Measurements from ENCODE around the gene GALM. TPM values are rescaled to one million over a fixed set of nuclear protein-coding genes. Genes with fewer than 3 reads are reported as not detected.
"Not testable (repeated sequence)": the region's sequence is repeated elsewhere in the genome, so short reads cannot be mapped to it uniquely, and the experiment has no call there.

GALM gene
- total RNA-seq, 1 experiment from 2014 or later = 22.7 TPM

- H2AFZ ChIP-seq (ENCODE audit: low read length) = peak overlapping the region; percentile 59
- H3K4me2 ChIP-seq (ENCODE audit: low read length) = peak overlapping the region; percentile 65
- H3K27me3 ChIP-seq (ENCODE audit: low read length) = no peaks in the 10 kb centered on the region
- peaks cover 7% of the 10 kb centered on the region for H3K36me3 ChIP-seq (ENCODE audit: low read depth, low read length)
- intact Hi-C loops (cut with micrococcal nuclease) = loop anchor here (5.0 kb wide), 1 partner anchor 377 kb away; the partner anchor contains the start of gene ATL2
- ATAC-seq (no peak), DNase-seq (no peak)
- H3K4me3 ChIP-seq (ENCODE audit: low read length) = 0 out of 2 replicates have a peak overlapping the region, but pooled peaks have one; percentile 49
- no peaks in the 10 kb centered on the region for H3K9me3 ChIP-seq (ENCODE audit: low read length)
- ChIA-PET CTCF (interaction anchor here (0.6 kb wide), 1 partner anchor 172 kb away, joined by 3 read pairs; no protein-coding TSS in a partner anchor), POLR2A (ENCODE audit: unreplicated experiment) (no interaction called here)
- no peak for TF ChIP-seq EZH2phosphoT487 (IDR thresholded peaks at IDR 0.05; ENCODE audit: borderline replicate concordance, low read length)
- no peak for TF ChIP-seq CTCF (conservative IDR thresholded peaks at IDR 0.05; ENCODE audit: low read depth, low read length)
- no peak for TF ChIP-seq EZH2 (IDR thresholded peaks at IDR 0.05; ENCODE audit: low read length, unreplicated experiment)
- peaks cover 17% of the 10 kb centered on the region for H3K79me2 ChIP-seq (ENCODE audit: low read length)
- no peak overlapping the region for H3K9ac ChIP-seq (ENCODE audit: low read length)
- BruUV-seq (replicated peaks) = no TSS peak
- peaks cover 11% of the 10 kb centered on the region for H4K20me1 ChIP-seq (ENCODE audit: low read length)
- H3K27ac ChIP-seq (ENCODE audit: low read length) = no peak overlapping the region
- H3F3A ChIP-seq (ENCODE audit: low read length, unreplicated experiment) = no peaks in the 10 kb centered on the region
- H3K4me1 ChIP-seq (ENCODE audit: insufficient read depth, low read length) = peaks cover 6% of the 10 kb centered on the region
- no peaks in the 10 kb centered on the region for H3K9me2 ChIP-seq (replicated peaks; ENCODE audit: low read length)
These were observed 88.6 kb downstream of the GALM start for GRCh38 chr2:38754506-38754905.

- H3K27me3 ChIP-seq (ENCODE audit: low read length); DNase-seq; H4K20me1 ChIP-seq (ENCODE audit: low read length); H3K9me3 ChIP-seq (ENCODE audit: low read length); H3K9ac ChIP-seq (ENCODE audit: low read length); ATAC-seq; H3K79me2 ChIP-seq (ENCODE audit: low read length); CTCF ChIA-PET; H3K27ac ChIP-seq (ENCODE audit: low read length); H3K4me3 ChIP-seq (ENCODE audit: low read length); POLR2A ChIA-PET (ENCODE audit: unreplicated experiment); H3K9me2 ChIP-seq (replicated peaks; ENCODE audit: low read length); H3K4me1 ChIP-seq (ENCODE audit: insufficient read depth, low read length); H3K36me3 ChIP-seq (ENCODE audit: low read depth, low read length); BruUV-seq (replicated peaks); H3K4me2 ChIP-seq (ENCODE audit: low read length); intact Hi-C loops (cut with micrococcal nuclease); H2AFZ ChIP-seq (ENCODE audit: low read length); H3F3A ChIP-seq (ENCODE audit: low read length, unreplicated experiment): not testable (repeated sequence)
These were observed 90.0 kb downstream of the GALM start for GRCh38 chr2:38755891-38756290.

- Histone ChIP-seq H3K9ac (ENCODE audit: low read length) (no peak overlapping the region), H3K4me1 (ENCODE audit: insufficient read depth, low read length) (peaks cover 29% of the 10 kb centered on the region), H3K27ac (ENCODE audit: low read length) (no peak overlapping the region), H3K4me3 (ENCODE audit: low read length) (no peak overlapping the region), H3K9me3 (ENCODE audit: low read length) (no peaks in the 10 kb centered on the region), H2AFZ (ENCODE audit: low read length) (no peak overlapping the region), H3K9me2 (replicated peaks; ENCODE audit: low read length) (no peaks in the 10 kb centered on the region), H3K4me2 (ENCODE audit: low read length) (no peak overlapping the region), H3K36me3 (ENCODE audit: low read depth, low read length) (no peaks in the 10 kb centered on the region), H3F3A (ENCODE audit: low read length, unreplicated experiment) (no peaks in the 10 kb centered on the region), H4K20me1 (ENCODE audit: low read length) (no peaks in the 10 kb centered on the region), H3K27me3 (ENCODE audit: low read length) (no peaks in the 10 kb centered on the region), H3K79me2 (ENCODE audit: low read length) (no peaks in the 10 kb centered on the region)
- intact Hi-C loops (cut with micrococcal nuclease) = no loop called here
- TF ChIP-seq EZH2 (IDR thresholded peaks at IDR 0.05; ENCODE audit: low read length, unreplicated experiment) (no peak), EZH2phosphoT487 (IDR thresholded peaks at IDR 0.05; ENCODE audit: borderline replicate concordance, low read length) (no peak), CTCF (conservative IDR thresholded peaks at IDR 0.05; ENCODE audit: low read depth, low read length) (no peak)
- ATAC-seq (no peak), DNase-seq (no peak)
- CTCF ChIA-PET = no interaction called here
- BruUV-seq (replicated peaks) = no TSS peak
- POLR2A ChIA-PET (ENCODE audit: unreplicated experiment) = interaction anchor here (0.6 kb wide), 1 partner anchor 144 kb away, joined by 4 read pairs; no protein-coding TSS in a partner anchor
These were observed 97.3 kb downstream of the GALM start for GRCh38 chr2:38763228-38763627.

Data from PC-3 (cell line).